ENCODE measurements around the gene GRIN2A.

DNA sequence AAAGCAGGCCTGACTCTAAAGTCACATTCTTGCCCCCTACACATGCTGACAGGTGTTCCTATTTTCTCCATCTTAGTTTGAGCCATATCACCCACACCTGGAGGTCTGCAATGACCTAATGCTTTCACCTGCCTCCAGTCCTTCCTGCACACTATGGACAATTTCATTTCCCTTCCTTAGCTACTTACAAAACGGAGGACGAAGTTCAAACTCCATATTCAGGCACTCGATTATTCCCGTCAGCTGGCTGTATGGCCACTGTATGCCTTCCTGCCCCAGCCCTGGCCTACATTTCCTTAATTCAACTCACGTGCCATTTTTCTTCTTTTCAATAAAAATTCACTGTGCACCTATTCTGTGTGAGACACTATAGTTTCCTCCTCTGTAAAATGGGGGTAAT, 44.9 kb downstream of the GRIN2A start:
- TF ChIP-seq, protein P1, sequence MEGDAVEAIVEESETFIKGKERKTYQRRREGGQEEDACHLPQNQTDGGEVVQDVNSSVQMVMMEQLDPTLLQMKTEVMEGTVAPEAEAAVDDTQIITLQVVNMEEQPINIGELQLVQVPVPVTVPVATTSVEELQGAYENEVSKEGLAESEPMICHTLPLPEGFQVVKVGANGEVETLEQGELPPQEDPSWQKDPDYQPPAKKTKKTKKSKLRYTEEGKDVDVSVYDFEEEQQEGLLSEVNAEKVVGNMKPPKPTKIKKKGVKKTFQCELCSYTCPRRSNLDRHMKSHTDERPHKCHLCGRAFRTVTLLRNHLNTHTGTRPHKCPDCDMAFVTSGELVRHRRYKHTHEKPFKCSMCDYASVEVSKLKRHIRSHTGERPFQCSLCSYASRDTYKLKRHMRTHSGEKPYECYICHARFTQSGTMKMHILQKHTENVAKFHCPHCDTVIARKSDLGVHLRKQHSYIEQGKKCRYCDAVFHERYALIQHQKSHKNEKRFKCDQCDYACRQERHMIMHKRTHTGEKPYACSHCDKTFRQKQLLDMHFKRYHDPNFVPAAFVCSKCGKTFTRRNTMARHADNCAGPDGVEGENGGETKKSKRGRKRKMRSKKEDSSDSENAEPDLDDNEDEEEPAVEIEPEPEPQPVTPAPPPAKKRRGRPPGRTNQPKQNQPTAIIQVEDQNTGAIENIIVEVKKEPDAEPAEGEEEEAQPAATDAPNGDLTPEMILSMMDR (IDR thresholded peaks at IDR 0.05) = no peak
- no peak for TF ChIP-seq POLR2A (IDR thresholded peaks at IDR 0.05)

All from Peyer's patch (tissue), 4 donors.